ENCODE measurements around the gene TRIO. TPM values are rescaled to one million over a fixed set of nuclear protein-coding genes. Genes with fewer than 3 reads are reported as not detected.

Gene TRIO
- total RNA-seq, 4 donors from 2014 or later, result 112 to 155 (median 145) TPM

- TF ChIP-seq EP300 (IDR thresholded peaks at IDR 0.05) (no peak), POLR2AphosphoS5 (IDR thresholded peaks at IDR 0.05) (no peak), POLR2A (IDR thresholded peaks at IDR 0.05; ENCODE audit: low read depth) (no peak), CTCF (IDR thresholded peaks at IDR 0.05) (no peak)
- intact Hi-C loops (cut with DNase I), result loop anchor here (10.0 kb wide), 2 partner anchors 253 to 297 kb away; no protein-coding TSS in a partner anchor
- WGBS, result 57% methylated on average over 15 of the region's 20 CpGs
Measured at GRCh38 chr5:14357851-14358250, 214.7 kb downstream of the TRIO start.

GRCh38 chr5:14358536-14358935 lies 215.4 kb downstream of the TRIO start:
- 82% methylated on average over 7 of the region's 7 CpGs for WGBS
- Histone ChIP-seq H3K27me3 (no peaks in the 10 kb centered on the region), H3K27ac (replicated peaks in 1 of 4) (no peak overlapping the region), H3K9me3 (no peaks in the 10 kb centered on the region), H3K4me3 (no peak overlapping the region), H3K4me1 (peaks cover 21 to 39% (median 28%) of the 10 kb centered on the region in 4 donors), H3K36me3 (peaks cover 6 to 57% (median 49%) of the 10 kb centered on the region in 4 donors)
- TF ChIP-seq POLR2AphosphoS5 (IDR thresholded peaks at IDR 0.05) (no peak), CTCF (IDR thresholded peaks at IDR 0.05) (no peak), EP300 (IDR thresholded peaks at IDR 0.05) (no peak), POLR2A (IDR thresholded peaks at IDR 0.05; ENCODE audit: low read depth) (no peak)
- intact Hi-C loops (cut with DNase I), result loop anchor here (10.0 kb wide), 2 partner anchors 254 to 296 kb away; no protein-coding TSS in a partner anchor
- no peak for DNase-seq (ENCODE audit: extremely low spot score)

More at GRCh38 chr5:14357851-14358250, 214.7 kb downstream of the TRIO start:
- Histone ChIP-seq H3K4me3 (no peak overlapping the region), H3K27ac (replicated peaks in 1 of 4) (no peak overlapping the region), H3K36me3 (peaks cover 6 to 52% (median 45%) of the 10 kb centered on the region in 4 donors), H3K27me3 (no peaks in the 10 kb centered on the region), H3K4me1 (peaks cover 21 to 39% (median 28%) of the 10 kb centered on the region in 4 donors), H3K9me3 (no peaks in the 10 kb centered on the region)
- no peak for DNase-seq (ENCODE audit: extremely low spot score)

DNA sequence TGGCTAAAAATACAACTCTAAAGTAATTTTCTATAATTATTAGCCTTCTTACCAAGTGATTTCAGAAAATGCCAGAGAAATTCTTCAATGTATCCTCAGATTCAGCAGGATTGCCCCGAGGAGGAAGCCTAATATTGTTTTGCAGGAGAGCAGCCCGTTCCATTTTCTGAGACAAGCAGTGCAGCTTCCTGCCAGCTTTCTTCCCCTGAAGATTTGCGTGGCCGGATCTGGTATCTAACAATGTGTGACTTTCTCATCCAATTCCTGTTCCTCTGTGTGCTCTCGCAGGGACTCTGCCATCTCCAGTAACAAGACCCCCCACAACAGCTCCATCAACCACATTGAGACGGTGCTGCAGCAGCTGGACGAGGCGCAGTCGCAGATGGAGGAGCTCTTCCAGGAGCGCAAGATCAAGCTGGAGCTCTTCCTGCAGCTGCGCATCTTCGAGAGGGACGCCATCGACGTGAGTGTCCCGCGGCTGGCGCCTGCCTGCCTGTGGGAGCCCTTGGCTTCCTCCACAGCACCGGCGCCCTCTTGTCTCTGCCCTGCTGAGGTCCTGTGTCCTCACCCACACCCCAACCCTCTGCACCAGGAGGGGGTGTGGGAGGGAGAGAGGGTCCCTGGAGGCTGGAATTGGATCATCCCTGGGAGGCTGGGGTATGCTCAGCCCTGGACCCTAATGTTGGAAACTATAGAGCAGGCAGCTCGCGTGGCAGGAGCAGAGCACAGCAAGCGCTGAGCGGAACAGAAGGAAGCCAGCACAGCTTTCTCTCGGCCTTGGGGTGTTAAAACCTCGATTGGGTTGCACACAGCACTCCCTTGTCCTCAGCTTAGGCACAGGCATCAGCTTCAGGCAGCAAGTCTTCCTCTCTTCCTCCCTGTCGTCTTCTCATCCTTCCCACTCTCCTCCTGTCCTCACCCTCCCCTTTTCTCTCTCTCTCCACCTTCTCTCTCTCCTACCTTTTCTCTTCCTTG lies 216.2 kb downstream of the TRIO start:
- Histone ChIP-seq H3K36me3 (peaks cover 10 to 65% (median 57%) of the 10 kb centered on the region in 4 donors), H3K4me3 (no peak overlapping the region), H3K27me3 (no peaks in the 10 kb centered on the region), H3K9me3 (no peaks in the 10 kb centered on the region), H3K27ac (replicated peaks in 1 of 4) (no peak overlapping the region), H3K4me1 (peaks cover 16 to 38% (median 28%) of the 10 kb centered on the region in 4 donors)
- 91% methylated on average over 23 of the region's 27 CpGs for WGBS
- TF ChIP-seq POLR2A (IDR thresholded peaks at IDR 0.05; ENCODE audit: low read depth) (no peak), CTCF (IDR thresholded peaks at IDR 0.05) (no peak), POLR2AphosphoS5 (IDR thresholded peaks at IDR 0.05) (no peak), EP300 (IDR thresholded peaks at IDR 0.05) (no peak)
- DNase-seq (ENCODE audit: extremely low spot score), result no peak
- intact Hi-C loops (cut with DNase I), result loop anchor here (10.0 kb wide), 2 partner anchors 255 to 295 kb away; no protein-coding TSS in a partner anchor

DNA sequence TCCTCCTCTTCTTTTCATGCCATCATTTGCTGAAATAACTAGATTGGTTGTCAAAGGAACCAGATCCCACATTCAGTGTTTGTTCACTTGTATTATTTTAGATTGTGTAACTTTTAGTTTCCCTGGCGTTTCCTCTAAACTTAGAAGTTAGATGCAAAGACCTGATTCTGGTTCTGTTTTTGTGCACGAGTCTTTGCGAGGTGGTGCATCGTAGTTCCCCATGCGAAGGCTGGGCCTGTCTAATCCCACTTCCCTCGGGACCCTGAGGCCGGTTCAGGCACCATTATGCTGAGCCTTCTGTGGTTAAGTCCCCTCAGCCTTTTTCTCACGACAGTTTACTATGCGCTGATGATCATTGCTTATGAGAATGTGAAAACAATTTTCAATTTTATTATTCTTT lies 219.3 kb downstream of the TRIO start:
- H3K27ac ChIP-seq (replicated peaks in 1 of 4), result no peak overlapping the region
- intact Hi-C loops (cut with DNase I), result no loop called here
- H3K9me3 ChIP-seq, result no peaks in the 10 kb centered on the region
- peaks cover 40 to 96% (median 86%) of the 10 kb centered on the region in 4 donors for H3K36me3 ChIP-seq
- no peaks in the 10 kb centered on the region for H3K27me3 ChIP-seq
- 72% methylated on average over 9 of the region's 9 CpGs for WGBS
- no peak overlapping the region for H3K4me3 ChIP-seq
- DNase-seq (ENCODE audit: extremely low spot score), result no peak
- TF ChIP-seq EP300 (IDR thresholded peaks at IDR 0.05) (no peak), CTCF (IDR thresholded peaks at IDR 0.05) (no peak), POLR2AphosphoS5 (IDR thresholded peaks at IDR 0.05) (no peak), POLR2A (IDR thresholded peaks at IDR 0.05; ENCODE audit: low read depth) (no peak)
- H3K4me1 ChIP-seq, result peaks cover 4 to 8% (median 7%) of the 10 kb centered on the region in 4 donors
